ENCODE data around the gene KIAA1671.

The KIAA1671 gene

DNA sequence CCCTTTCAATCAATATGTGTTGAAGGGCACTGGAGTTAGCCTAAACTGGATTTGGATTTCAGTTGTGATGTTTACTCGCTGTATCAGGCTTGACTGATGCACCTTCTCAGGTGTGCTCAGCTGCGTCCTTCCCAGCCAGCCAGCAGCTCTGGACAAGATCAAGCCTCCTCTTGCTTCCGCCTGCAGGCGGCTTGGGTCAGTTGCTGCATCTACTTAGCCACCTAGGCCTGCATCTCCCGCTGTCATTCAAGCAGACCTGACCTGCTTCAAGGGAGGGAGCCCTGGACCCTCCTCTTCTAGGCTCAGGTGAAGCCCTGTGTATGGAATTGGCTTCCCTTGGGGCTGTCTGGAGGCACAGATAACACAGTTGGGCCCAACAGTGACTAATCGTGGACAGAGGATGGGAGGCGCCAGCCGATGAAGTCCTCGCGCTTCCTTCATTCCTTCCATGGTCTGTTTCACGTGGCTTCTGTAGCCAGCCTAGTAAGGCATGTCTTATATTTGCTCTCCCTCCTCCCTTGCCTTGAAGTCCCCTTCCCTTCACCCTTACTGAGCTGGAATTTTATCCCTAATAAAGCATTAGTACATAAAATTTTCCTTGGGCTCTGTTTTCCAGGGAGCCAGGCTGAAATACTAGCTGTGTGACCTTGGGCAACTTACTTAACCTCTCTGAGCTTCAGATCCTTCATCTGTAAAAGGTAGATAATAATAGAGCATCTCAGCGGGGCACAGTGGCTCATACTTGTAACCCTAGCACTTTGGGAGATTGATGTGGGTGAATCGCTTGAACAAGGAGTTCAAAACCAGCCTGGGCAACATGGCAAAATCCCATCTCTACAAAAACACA lies 3.9 kb upstream of the KIAA1671 start:
- no peak for TF ChIP-seq FOXP2 (optimal IDR thresholded peaks at IDR 0.05; ENCODE audit: borderline replicate concordance, extremely low read depth, extremely low read length, insufficient read depth)
- TF ChIP-seq SIN3A (IDR thresholded peaks at IDR 0.05; ENCODE audit: borderline replicate concordance, insufficient read depth, low read length), result no peak
- TF ChIP-seq, protein P1, sequence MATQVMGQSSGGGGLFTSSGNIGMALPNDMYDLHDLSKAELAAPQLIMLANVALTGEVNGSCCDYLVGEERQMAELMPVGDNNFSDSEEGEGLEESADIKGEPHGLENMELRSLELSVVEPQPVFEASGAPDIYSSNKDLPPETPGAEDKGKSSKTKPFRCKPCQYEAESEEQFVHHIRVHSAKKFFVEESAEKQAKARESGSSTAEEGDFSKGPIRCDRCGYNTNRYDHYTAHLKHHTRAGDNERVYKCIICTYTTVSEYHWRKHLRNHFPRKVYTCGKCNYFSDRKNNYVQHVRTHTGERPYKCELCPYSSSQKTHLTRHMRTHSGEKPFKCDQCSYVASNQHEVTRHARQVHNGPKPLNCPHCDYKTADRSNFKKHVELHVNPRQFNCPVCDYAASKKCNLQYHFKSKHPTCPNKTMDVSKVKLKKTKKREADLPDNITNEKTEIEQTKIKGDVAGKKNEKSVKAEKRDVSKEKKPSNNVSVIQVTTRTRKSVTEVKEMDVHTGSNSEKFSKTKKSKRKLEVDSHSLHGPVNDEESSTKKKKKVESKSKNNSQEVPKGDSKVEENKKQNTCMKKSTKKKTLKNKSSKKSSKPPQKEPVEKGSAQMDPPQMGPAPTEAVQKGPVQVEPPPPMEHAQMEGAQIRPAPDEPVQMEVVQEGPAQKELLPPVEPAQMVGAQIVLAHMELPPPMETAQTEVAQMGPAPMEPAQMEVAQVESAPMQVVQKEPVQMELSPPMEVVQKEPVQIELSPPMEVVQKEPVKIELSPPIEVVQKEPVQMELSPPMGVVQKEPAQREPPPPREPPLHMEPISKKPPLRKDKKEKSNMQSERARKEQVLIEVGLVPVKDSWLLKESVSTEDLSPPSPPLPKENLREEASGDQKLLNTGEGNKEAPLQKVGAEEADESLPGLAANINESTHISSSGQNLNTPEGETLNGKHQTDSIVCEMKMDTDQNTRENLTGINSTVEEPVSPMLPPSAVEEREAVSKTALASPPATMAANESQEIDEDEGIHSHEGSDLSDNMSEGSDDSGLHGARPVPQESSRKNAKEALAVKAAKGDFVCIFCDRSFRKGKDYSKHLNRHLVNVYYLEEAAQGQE (IDR thresholded peaks at IDR 0.05; ENCODE audit: insufficient read depth in 1 of 2, low read depth in 2 of 2, low read length in 2 of 2), result no peak
- TF ChIP-seq TAF1 (IDR thresholded peaks at IDR 0.05; ENCODE audit: borderline replicate concordance, insufficient read depth, low read length), result no peak
- TF ChIP-seq POLR2AphosphoS5 (IDR thresholded peaks at IDR 0.05; ENCODE audit: low read depth, low read length), result no peak

DNA sequence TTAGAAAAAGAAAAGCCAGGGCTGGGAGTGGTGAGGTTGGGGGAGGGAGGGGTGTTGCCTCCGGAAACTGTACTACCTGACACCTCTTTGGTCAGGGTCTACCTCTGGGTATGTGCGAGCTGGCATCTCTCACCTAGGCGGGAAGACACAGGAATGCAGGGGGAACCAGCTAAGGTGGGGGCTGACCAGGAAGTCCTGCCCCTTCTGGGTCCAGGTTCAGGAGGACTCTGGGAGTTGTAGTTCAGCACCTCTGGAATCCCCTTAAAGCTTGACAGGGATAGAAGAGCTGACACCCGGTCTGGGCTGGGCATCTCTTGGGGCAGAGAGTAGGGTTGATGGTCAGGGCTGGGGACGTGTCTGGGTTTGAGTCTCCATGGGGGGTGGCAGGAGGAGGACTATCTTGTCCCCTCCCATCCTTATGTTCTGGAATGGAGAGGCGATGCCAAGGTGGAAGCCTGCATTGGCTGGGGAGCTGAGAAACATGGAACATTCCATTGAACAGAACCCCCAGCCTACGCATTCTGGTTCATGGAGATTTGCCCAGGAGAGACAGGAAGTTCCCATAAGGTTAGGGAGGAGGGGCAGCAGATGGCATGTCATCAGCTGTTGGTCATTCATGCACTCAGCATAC lies 2.1 kb upstream of the KIAA1671 start:
- TF ChIP-seq FOXP2 (optimal IDR thresholded peaks at IDR 0.05; ENCODE audit: borderline replicate concordance, extremely low read depth, extremely low read length, insufficient read depth), result no peak

DNA sequence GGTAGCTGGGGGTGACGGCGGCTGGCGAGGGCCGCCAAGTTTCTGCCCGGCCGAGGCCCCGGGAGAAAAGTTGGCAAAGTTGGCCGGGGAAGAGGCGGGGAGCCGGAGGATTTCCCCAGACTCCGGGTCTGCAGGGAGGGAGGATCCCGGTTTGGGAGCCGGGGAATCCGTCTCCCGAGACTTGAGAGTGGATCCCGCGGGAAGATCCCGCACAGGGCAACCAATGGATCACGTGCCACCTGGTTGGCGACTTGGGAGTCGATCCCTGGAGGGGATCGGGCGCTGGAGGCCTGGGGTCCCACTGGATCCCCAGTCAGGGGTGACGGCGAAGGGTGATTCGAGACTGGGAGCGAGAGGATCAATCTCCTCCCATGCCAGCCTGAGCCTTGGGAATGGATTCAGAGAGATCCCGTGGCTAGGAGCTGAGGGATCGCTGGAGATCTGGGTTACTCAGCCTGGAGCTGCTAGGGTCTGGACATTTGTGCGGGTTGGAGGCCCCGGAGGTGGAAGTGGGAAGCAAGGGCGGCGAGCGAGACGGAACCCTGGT lies 394 bp downstream of the KIAA1671 start:
- TF ChIP-seq SIN3A (IDR thresholded peaks at IDR 0.05; ENCODE audit: borderline replicate concordance, insufficient read depth, low read length) (0 out of 2 replicates have a peak, but pooled peaks have one; percentile 27), TAF1 (IDR thresholded peaks at IDR 0.05; ENCODE audit: borderline replicate concordance, insufficient read depth, low read length) (no peak), POLR2AphosphoS5 (IDR thresholded peaks at IDR 0.05; ENCODE audit: low read depth, low read length) (no peak), FOXP2 (optimal IDR thresholded peaks at IDR 0.05; ENCODE audit: borderline replicate concordance, extremely low read depth, extremely low read length, insufficient read depth) (no peak)

DNA sequence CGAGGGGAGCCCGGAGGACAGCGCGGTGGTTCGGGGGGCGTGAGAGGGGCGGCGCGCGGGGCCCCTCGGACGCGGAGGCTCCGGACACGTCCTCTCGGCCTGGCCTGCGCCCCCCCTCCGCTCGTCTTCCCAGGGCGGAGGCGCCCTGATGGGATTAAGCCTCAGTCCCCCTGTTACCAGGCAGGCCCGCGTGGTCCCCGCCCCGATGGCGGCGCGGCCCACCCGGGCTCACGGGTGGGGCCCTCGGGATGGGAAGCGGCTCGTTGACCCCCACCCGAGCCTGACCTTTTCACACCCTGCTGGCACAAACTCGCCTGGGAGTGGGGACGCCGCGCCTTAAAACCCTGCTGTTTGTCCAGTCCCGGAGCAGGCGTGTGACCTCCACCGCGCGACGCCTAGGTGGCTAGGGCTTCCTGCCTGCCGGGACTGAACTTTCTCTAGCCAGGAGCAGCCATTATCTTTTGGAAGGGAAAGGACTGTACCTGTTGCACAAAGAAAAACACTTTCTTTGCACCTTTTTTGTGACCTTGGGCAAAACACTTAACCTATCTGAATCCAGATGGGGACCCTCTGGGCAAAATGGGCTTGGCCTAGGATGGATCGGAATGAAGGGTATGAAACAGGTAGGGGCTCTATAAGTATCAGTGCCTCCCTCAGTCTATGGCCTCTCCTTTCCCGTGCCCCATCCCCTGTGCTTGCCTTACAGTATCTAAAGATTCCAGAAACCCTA lies 1.0 kb downstream of the KIAA1671 start:
- TF ChIP-seq FOXP2 (optimal IDR thresholded peaks at IDR 0.05; ENCODE audit: borderline replicate concordance, extremely low read depth, extremely low read length, insufficient read depth), result no peak
- TF ChIP-seq, protein P1 (IDR thresholded peaks at IDR 0.05; ENCODE audit: insufficient read depth in 1 of 2, low read depth in 2 of 2, low read length in 2 of 2), result no peak
- no peak for TF ChIP-seq TAF1 (IDR thresholded peaks at IDR 0.05; ENCODE audit: borderline replicate concordance, insufficient read depth, low read length)
- no peak for TF ChIP-seq POLR2AphosphoS5 (IDR thresholded peaks at IDR 0.05; ENCODE audit: low read depth, low read length)
- TF ChIP-seq SIN3A (IDR thresholded peaks at IDR 0.05; ENCODE audit: borderline replicate concordance, insufficient read depth, low read length), result no peak

DNA sequence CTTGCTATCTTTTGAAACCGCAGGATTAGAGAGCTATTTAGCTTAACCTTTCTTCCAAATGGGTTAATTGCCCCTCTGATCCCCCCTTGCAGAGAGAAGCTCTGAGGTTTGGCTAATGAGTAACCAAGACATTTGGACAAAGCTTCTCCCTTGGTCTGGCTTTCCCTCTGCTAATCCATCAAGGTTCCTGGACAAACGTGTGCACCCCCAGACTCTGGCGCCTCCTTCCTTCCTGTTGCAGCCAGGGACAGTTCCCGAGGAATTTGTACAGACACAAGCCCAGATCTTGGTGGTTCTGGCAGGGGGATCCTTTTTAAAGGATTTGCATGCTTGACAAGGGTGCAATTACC lies 1.6 kb downstream of the KIAA1671 start:
- TF ChIP-seq, protein P1 (IDR thresholded peaks at IDR 0.05; ENCODE audit: insufficient read depth in 1 of 2, low read depth in 2 of 2, low read length in 2 of 2), result no peak

All from PFSK-1 (cell line).